Measurements from ENCODE around the gene FLACC1. TPM values are rescaled to one million over a fixed set of nuclear protein-coding genes. Genes with fewer than 3 reads are reported as not detected.

The FLACC1 gene
- total RNA-seq, 4 donors from 2014 or later = 0.68 to 4.7 (median 1.9) TPM

DNA sequence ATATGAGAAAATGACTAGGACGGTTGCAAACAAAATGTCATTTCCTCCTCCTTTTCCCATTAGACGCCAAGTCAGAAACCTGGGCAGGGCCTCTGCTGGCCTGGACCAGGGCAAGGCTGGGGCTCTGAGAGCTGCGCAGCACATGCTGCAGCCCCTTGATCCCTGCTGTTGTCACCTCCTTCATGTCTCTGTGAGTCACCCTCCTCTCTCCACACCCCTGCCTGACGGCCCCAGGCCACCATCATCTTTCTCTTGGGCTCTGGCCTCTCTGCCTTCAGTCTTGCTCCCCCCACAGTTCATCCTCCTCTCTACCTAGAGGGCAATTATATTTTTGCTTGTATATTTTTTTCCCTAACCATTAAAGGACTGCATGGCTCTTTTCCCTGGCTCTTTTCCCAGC is 10.0 kb downstream of the FLACC1 start:
- TF ChIP-seq, protein P1, sequence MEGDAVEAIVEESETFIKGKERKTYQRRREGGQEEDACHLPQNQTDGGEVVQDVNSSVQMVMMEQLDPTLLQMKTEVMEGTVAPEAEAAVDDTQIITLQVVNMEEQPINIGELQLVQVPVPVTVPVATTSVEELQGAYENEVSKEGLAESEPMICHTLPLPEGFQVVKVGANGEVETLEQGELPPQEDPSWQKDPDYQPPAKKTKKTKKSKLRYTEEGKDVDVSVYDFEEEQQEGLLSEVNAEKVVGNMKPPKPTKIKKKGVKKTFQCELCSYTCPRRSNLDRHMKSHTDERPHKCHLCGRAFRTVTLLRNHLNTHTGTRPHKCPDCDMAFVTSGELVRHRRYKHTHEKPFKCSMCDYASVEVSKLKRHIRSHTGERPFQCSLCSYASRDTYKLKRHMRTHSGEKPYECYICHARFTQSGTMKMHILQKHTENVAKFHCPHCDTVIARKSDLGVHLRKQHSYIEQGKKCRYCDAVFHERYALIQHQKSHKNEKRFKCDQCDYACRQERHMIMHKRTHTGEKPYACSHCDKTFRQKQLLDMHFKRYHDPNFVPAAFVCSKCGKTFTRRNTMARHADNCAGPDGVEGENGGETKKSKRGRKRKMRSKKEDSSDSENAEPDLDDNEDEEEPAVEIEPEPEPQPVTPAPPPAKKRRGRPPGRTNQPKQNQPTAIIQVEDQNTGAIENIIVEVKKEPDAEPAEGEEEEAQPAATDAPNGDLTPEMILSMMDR (IDR thresholded peaks at IDR 0.05; ENCODE audit: low read depth) = no peak

GRCh38 chr2:201345625-201346213 is 11.4 kb downstream of the FLACC1 start:
- TF ChIP-seq, protein P1 (IDR thresholded peaks at IDR 0.05; ENCODE audit: low read depth) = no peak

DNA sequence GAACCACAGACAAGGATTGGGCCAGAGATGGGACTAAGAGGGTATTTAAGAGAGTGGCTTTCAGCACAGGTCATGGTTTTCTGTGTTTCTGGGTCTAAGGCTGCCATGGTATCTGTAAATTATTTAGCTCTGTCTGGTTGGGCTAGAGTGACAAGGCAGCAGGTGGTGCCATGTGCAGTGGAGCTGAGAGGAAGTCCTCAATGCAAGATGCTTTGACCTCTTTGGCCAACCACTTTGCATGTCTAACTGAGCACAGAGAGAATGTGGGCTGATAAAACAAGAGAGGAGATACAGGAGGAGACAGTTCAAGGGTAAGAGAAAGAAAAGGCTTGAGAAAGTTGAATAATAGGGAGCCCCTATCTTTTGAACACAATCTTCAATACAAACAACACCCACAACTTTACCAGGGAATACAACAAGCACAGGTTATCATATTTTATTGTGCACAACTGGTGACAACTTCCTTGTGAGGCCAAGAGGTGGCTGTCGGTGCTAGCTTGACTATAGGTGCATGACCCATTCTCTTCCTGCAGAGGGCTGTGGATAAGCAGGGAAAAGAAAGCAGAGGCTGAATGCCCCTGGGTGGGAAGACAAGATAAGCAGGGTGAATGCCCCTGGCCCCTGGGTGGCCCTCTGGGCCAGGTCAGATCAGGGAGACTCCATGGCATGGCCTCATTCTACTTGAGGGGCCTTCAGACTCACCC is 12.3 kb downstream of the FLACC1 start:
- TF ChIP-seq, protein P1 (IDR thresholded peaks at IDR 0.05; ENCODE audit: low read depth) = no peak

DNA sequence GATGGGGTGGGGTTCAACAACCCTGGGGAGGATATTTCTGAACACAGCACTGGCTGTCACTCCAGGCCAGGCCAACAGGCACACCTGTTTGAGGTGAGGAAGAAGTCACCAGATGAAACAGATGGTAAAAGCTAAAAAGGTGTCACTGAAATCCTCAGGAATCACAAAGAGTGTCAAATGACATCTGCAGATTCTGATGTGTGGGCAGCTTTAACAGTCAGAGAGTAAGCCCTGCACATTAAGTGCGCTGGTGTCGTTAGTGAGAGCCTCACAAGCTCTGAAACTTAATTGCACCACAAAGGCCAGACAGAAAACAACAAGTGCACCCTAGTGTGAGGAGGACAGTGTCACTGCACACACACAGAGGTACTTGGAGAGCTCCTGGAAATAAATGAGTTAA is 13.6 kb downstream of the FLACC1 start:
- TF ChIP-seq, protein P1 (IDR thresholded peaks at IDR 0.05; ENCODE audit: low read depth) = no peak

GRCh38 chr2:201342923-201343322 is 14.2 kb downstream of the FLACC1 start:
- TF ChIP-seq, protein P1 (IDR thresholded peaks at IDR 0.05; ENCODE audit: low read depth) = no peak

DNA sequence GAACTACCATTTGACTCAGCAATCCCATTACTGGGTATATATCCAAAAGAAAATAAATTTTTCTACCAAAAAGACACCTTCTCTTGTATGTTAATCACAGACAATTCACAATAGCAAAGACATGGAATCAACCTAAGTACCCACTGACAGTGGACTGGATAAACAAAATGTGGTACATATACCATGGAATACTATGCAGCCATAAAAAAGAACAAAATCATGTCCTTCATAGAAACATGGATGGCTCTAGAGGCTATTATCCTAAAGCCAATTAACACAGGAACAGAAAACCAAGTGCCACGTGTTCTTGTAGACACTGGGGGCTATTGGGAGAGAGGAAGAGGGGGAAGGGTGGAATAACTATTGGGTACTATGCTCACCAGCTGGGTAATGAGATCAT is 27.7 kb downstream of the FLACC1 start:
- TF ChIP-seq, protein P1 (IDR thresholded peaks at IDR 0.05; ENCODE audit: low read depth) = no peak

- TF ChIP-seq, protein P1 (IDR thresholded peaks at IDR 0.05; ENCODE audit: low read depth) = no peak
Measured at GRCh38 chr2:201327678-201328077, 29.5 kb downstream of the FLACC1 start.

All from subcutaneous adipose tissue (tissue), 4 donors.